Measurements from ENCODE around the gene FAM171A1. TPM values are rescaled to one million over a fixed set of nuclear protein-coding genes. Genes with fewer than 3 reads are reported as not detected.

The FAM171A1 gene
- total RNA-seq, 1 donor from 2014 or later = 113 TPM

GRCh38 chr10:15361131-15361530 lies 10.0 kb downstream of the FAM171A1 start:
- Mint-ChIP-seq H3K4me1 (ENCODE audit: unreplicated experiment) (peaks cover 9% of the 10 kb centered on the region), H3K27me3 (ENCODE audit: unreplicated experiment) (peaks cover 1% of the 10 kb centered on the region), H3K9me3 (ENCODE audit: unreplicated experiment) (no peaks in the 10 kb centered on the region), H3K36me3 (ENCODE audit: low read depth, unreplicated experiment) (peaks cover 15% of the 10 kb centered on the region), H3K27ac (ENCODE audit: unreplicated experiment) (no peak overlapping the region), H3K4me3 (ENCODE audit: unreplicated experiment) (no peak overlapping the region)
- TF ChIP-seq, protein P1, sequence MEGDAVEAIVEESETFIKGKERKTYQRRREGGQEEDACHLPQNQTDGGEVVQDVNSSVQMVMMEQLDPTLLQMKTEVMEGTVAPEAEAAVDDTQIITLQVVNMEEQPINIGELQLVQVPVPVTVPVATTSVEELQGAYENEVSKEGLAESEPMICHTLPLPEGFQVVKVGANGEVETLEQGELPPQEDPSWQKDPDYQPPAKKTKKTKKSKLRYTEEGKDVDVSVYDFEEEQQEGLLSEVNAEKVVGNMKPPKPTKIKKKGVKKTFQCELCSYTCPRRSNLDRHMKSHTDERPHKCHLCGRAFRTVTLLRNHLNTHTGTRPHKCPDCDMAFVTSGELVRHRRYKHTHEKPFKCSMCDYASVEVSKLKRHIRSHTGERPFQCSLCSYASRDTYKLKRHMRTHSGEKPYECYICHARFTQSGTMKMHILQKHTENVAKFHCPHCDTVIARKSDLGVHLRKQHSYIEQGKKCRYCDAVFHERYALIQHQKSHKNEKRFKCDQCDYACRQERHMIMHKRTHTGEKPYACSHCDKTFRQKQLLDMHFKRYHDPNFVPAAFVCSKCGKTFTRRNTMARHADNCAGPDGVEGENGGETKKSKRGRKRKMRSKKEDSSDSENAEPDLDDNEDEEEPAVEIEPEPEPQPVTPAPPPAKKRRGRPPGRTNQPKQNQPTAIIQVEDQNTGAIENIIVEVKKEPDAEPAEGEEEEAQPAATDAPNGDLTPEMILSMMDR (IDR thresholded peaks at IDR 0.05; ENCODE audit: unreplicated experiment) = no peak
- DNase-seq (ENCODE audit: low spot score) = no peak

DNA sequence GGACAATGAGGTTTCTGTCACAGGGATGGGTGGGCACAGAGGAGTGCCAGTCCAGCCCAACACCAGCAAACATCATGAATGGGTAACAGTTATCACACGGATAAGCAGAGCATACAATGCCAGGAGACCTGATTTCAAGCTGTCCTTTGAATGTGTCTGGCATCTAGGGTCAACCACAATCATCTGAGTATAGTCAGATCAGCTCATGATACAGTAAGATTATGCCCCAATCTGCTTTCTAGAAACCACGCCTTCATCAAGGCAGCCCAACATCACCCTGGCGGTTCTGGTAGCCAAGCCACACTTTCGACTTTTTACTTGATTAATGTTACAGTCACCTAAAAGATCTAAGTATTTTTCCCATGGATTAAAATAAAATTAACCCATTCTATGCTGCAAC lies 10.5 kb downstream of the FAM171A1 start:
- Mint-ChIP-seq H3K27ac (ENCODE audit: unreplicated experiment) (no peak overlapping the region), H3K9me3 (ENCODE audit: unreplicated experiment) (no peaks in the 10 kb centered on the region), H3K4me3 (ENCODE audit: unreplicated experiment) (no peak overlapping the region), H3K4me1 (ENCODE audit: unreplicated experiment) (peaks cover 10% of the 10 kb centered on the region), H3K36me3 (ENCODE audit: low read depth, unreplicated experiment) (peaks cover 15% of the 10 kb centered on the region), H3K27me3 (ENCODE audit: unreplicated experiment) (peaks cover under 1% of the 10 kb centered on the region)
- DNase-seq (ENCODE audit: low spot score) = no peak
- TF ChIP-seq, protein P1 (IDR thresholded peaks at IDR 0.05; ENCODE audit: unreplicated experiment) = no peak

- Mint-ChIP-seq H3K27ac (ENCODE audit: unreplicated experiment) (no peak overlapping the region), H3K9me3 (ENCODE audit: unreplicated experiment) (no peaks in the 10 kb centered on the region)
- TF ChIP-seq, protein P1 (IDR thresholded peaks at IDR 0.05; ENCODE audit: unreplicated experiment) = no peak
Measured at GRCh38 chr10:15353471-15354017, 17.5 kb downstream of the FAM171A1 start.

GRCh38 chr10:15352836-15353235 lies 18.3 kb downstream of the FAM171A1 start:
- H3K36me3 Mint-ChIP-seq (ENCODE audit: low read depth, unreplicated experiment) = no peaks in the 10 kb centered on the region
- no peak overlapping the region for H3K27ac Mint-ChIP-seq (ENCODE audit: unreplicated experiment)
- DNase-seq (ENCODE audit: low spot score) = no peak
- no peaks in the 10 kb centered on the region for H3K9me3 Mint-ChIP-seq (ENCODE audit: unreplicated experiment)
- no peaks in the 10 kb centered on the region for H3K27me3 Mint-ChIP-seq (ENCODE audit: unreplicated experiment)
- peaks cover 22% of the 10 kb centered on the region for H3K4me1 Mint-ChIP-seq (ENCODE audit: unreplicated experiment)
- TF ChIP-seq, protein P1 (IDR thresholded peaks at IDR 0.05; ENCODE audit: unreplicated experiment) = no peak
- no peak overlapping the region for H3K4me3 Mint-ChIP-seq (ENCODE audit: unreplicated experiment)

More at GRCh38 chr10:15353471-15354017, 17.5 kb downstream of the FAM171A1 start:
- DNase-seq (ENCODE audit: low spot score) = no peak
- Mint-ChIP-seq H3K36me3 (ENCODE audit: low read depth, unreplicated experiment) (no peaks in the 10 kb centered on the region), H3K4me1 (ENCODE audit: unreplicated experiment) (peaks cover 22% of the 10 kb centered on the region), H3K4me3 (ENCODE audit: unreplicated experiment) (no peak overlapping the region), H3K27me3 (ENCODE audit: unreplicated experiment) (no peaks in the 10 kb centered on the region)

GRCh38 chr10:15352201-15352600 lies 18.9 kb downstream of the FAM171A1 start:
- TF ChIP-seq, protein P1 (IDR thresholded peaks at IDR 0.05; ENCODE audit: unreplicated experiment) = no peak
- Mint-ChIP-seq H3K27ac (ENCODE audit: unreplicated experiment) (no peak overlapping the region), H3K9me3 (ENCODE audit: unreplicated experiment) (no peaks in the 10 kb centered on the region), H3K4me3 (ENCODE audit: unreplicated experiment) (no peak overlapping the region), H3K36me3 (ENCODE audit: low read depth, unreplicated experiment) (no peaks in the 10 kb centered on the region), H3K27me3 (ENCODE audit: unreplicated experiment) (no peaks in the 10 kb centered on the region), H3K4me1 (ENCODE audit: unreplicated experiment) (peaks cover 22% of the 10 kb centered on the region)
- DNase-seq (ENCODE audit: low spot score) = no peak

All from endothelial cell (in vitro differentiated cells).